ENCODE results near the gene SLC1A4. TPM values are rescaled to one million over a fixed set of nuclear protein-coding genes. Genes with fewer than 3 reads are reported as not detected.
"Not testable (repeated sequence)": the region's sequence is repeated elsewhere in the genome, so short reads cannot be mapped to it uniquely, and the experiment has no call there.

The SLC1A4 gene
- total RNA-seq, 2 donors from 2014 or later, result 21.2 to 33.2 TPM

- 56% methylated on average over 3 of the region's 3 CpGs for WGBS
- H3K27ac ChIP-seq, result no peak overlapping the region
- no peak for DNase-seq (ENCODE audit: low spot score)
- no peaks in the 10 kb centered on the region for H3K4me1 ChIP-seq (replicated peaks)
- no peak overlapping the region for H3K4me3 ChIP-seq
- intact Hi-C loops (cut with DNase I), result no loop called here
- H3K9me3 ChIP-seq, result no peaks in the 10 kb centered on the region
- no peaks in the 10 kb centered on the region for H3K27me3 ChIP-seq (replicated peaks; ENCODE audit: insufficient read depth)
- H3K36me3 ChIP-seq, result no peaks in the 10 kb centered on the region
- no peak for TF ChIP-seq CTCF (IDR thresholded peaks at IDR 0.05)
- TF ChIP-seq POLR2A (IDR thresholded peaks at IDR 0.05), result no peak
- TF ChIP-seq POLR2AphosphoS5 (IDR thresholded peaks at IDR 0.05), result no peak
Observed at GRCh38 chr2:64996871-64997307, 7.7 kb downstream of the SLC1A4 start.

GRCh38 chr2:64998658-64999061 lies 9.5 kb downstream of the SLC1A4 start:
- intact Hi-C loops (cut with DNase I), result no loop called here
- Histone ChIP-seq H3K27ac (no peak overlapping the region), H3K4me3 (no peak overlapping the region), H3K27me3 (replicated peaks; ENCODE audit: insufficient read depth) (no peaks in the 10 kb centered on the region), H3K4me1 (replicated peaks) (no peaks in the 10 kb centered on the region), H3K36me3 (no peaks in the 10 kb centered on the region), H3K9me3 (no peaks in the 10 kb centered on the region)
- WGBS, result 50% methylated on average over 2 of the region's 2 CpGs
- DNase-seq (ENCODE audit: low spot score), result no peak
- TF ChIP-seq POLR2AphosphoS5 (IDR thresholded peaks at IDR 0.05), result no peak

DNA sequence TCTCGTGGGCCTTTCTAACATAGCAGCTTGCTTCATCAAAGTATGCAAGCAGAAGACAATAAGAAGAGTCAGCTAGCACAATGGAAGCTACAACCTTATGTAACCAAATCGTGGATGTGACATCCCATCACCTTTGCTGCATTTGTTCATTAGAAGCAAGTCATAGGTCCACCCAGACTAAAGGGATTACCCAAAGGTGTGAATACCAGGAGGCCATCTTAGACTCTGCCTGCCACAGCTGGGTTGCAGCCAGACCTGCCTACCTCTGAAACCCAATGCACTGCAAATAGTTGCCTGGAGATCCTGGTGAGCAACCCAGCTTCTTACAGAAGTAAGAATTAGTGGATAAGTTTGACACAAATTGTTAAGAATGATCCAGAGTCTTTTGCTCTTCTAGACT lies 10.6 kb downstream of the SLC1A4 start:
- DNase-seq (ENCODE audit: low spot score), result no peak
- H3K27ac ChIP-seq, result no peak overlapping the region
- no peaks in the 10 kb centered on the region for H3K4me1 ChIP-seq (replicated peaks)
- 80% methylated on average over 2 of the region's 2 CpGs for WGBS
- intact Hi-C loops (cut with DNase I), result no loop called here
- no peaks in the 10 kb centered on the region for H3K36me3 ChIP-seq
- no peaks in the 10 kb centered on the region for H3K27me3 ChIP-seq (replicated peaks; ENCODE audit: insufficient read depth)
- no peaks in the 10 kb centered on the region for H3K9me3 ChIP-seq
- H3K4me3 ChIP-seq, result no peak overlapping the region
- TF ChIP-seq CTCF (IDR thresholded peaks at IDR 0.05), result no peak
- TF ChIP-seq POLR2A (IDR thresholded peaks at IDR 0.05), result no peak
- TF ChIP-seq POLR2AphosphoS5 (IDR thresholded peaks at IDR 0.05), result no peak

GRCh38 chr2:65000644-65001043 lies 11.4 kb downstream of the SLC1A4 start:
- intact Hi-C loops (cut with DNase I), result no loop called here

GRCh38 chr2:65003037-65003436 lies 13.8 kb downstream of the SLC1A4 start:
- Histone ChIP-seq H3K4me1 (replicated peaks) (no peaks in the 10 kb centered on the region), H3K27me3 (replicated peaks; ENCODE audit: insufficient read depth) (no peaks in the 10 kb centered on the region), H3K4me3 (no peak overlapping the region), H3K27ac (no peak overlapping the region), H3K36me3 (no peaks in the 10 kb centered on the region), H3K9me3 (no peaks in the 10 kb centered on the region)
- 82% methylated on average over 3 of the region's 3 CpGs for WGBS
- intact Hi-C loops (cut with DNase I), result no loop called here
- TF ChIP-seq CTCF (IDR thresholded peaks at IDR 0.05) (no peak), POLR2AphosphoS5 (IDR thresholded peaks at IDR 0.05) (no peak)
- DNase-seq (ENCODE audit: low spot score), result no peak

More at GRCh38 chr2:65000644-65001043, 11.4 kb downstream of the SLC1A4 start:
- H3K27ac ChIP-seq, result no peak overlapping the region
- no peak for TF ChIP-seq POLR2A (IDR thresholded peaks at IDR 0.05)
- no peak for TF ChIP-seq POLR2AphosphoS5 (IDR thresholded peaks at IDR 0.05)
- TF ChIP-seq CTCF (IDR thresholded peaks at IDR 0.05), result no peak
- H3K27me3 ChIP-seq (replicated peaks; ENCODE audit: insufficient read depth), result no peaks in the 10 kb centered on the region
- WGBS, result 86% methylated on average over 3 of the region's 3 CpGs
- H3K4me1 ChIP-seq (replicated peaks), result no peaks in the 10 kb centered on the region
- no peaks in the 10 kb centered on the region for H3K36me3 ChIP-seq
- no peak overlapping the region for H3K4me3 ChIP-seq
- no peaks in the 10 kb centered on the region for H3K9me3 ChIP-seq
- DNase-seq (ENCODE audit: low spot score), result no peak

DNA sequence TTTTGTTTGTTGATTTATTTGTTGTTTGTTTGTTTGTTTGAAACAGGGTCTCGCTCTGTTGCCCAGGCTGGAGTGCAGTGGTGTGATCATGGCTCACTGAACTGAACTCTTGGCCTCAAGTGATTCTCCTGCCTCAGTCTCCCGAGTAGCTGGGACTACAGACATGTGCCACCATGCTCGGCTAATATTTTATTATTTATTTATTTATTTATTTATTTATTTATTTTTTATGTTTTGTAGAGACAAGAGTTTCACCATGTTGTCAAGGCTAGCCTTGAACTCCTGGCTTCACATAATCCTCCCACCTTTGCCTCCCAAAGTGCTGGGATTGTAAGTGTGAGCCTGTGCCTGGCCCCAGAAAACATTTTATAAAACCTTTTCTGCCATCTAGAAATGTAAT lies 15.0 kb downstream of the SLC1A4 start:
- WGBS, result 96% methylated on average over 3 of the region's 3 CpGs
- H3K27me3 ChIP-seq (replicated peaks; ENCODE audit: insufficient read depth); H3K9me3 ChIP-seq; DNase-seq (ENCODE audit: low spot score); intact Hi-C loops (cut with DNase I); H3K27ac ChIP-seq; H3K36me3 ChIP-seq; H3K4me1 ChIP-seq (replicated peaks); H3K4me3 ChIP-seq: not testable (repeated sequence)

Data from prostate gland (tissue), 2 donors.